ENCODE data around the gene MIA.

GRCh38 chr19:40808021-40808325, 32.7 kb downstream of the MIA start:
- TF ChIP-seq EZH2 (IDR thresholded peaks at IDR 0.05; ENCODE audit: borderline replicate concordance, insufficient read depth, low read length, poor library complexity, severe bottlenecking), result no peak
- TF ChIP-seq RAD21 (conservative IDR thresholded peaks at IDR 0.05), result no peak
- TF ChIP-seq CTCF (IDR thresholded peaks at IDR 0.05; ENCODE audit: poor library complexity, severe bottlenecking), result no peak
- TF ChIP-seq, protein P1, sequence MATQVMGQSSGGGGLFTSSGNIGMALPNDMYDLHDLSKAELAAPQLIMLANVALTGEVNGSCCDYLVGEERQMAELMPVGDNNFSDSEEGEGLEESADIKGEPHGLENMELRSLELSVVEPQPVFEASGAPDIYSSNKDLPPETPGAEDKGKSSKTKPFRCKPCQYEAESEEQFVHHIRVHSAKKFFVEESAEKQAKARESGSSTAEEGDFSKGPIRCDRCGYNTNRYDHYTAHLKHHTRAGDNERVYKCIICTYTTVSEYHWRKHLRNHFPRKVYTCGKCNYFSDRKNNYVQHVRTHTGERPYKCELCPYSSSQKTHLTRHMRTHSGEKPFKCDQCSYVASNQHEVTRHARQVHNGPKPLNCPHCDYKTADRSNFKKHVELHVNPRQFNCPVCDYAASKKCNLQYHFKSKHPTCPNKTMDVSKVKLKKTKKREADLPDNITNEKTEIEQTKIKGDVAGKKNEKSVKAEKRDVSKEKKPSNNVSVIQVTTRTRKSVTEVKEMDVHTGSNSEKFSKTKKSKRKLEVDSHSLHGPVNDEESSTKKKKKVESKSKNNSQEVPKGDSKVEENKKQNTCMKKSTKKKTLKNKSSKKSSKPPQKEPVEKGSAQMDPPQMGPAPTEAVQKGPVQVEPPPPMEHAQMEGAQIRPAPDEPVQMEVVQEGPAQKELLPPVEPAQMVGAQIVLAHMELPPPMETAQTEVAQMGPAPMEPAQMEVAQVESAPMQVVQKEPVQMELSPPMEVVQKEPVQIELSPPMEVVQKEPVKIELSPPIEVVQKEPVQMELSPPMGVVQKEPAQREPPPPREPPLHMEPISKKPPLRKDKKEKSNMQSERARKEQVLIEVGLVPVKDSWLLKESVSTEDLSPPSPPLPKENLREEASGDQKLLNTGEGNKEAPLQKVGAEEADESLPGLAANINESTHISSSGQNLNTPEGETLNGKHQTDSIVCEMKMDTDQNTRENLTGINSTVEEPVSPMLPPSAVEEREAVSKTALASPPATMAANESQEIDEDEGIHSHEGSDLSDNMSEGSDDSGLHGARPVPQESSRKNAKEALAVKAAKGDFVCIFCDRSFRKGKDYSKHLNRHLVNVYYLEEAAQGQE (IDR thresholded peaks at IDR 0.05; ENCODE audit: borderline replicate concordance), result no peak
- no peak for TF ChIP-seq POLR2AphosphoS5 (IDR thresholded peaks at IDR 0.05)
- no peak for TF ChIP-seq SMC3 (conservative IDR thresholded peaks at IDR 0.05; ENCODE audit: poor library complexity)
